Omental fat pad (tissue), 4 donors: ENCODE results near the gene TAS2R10. TPM values are rescaled to one million over a fixed set of nuclear protein-coding genes. Genes with fewer than 3 reads are reported as not detected.
"Not testable (repeated sequence)": the region's sequence is repeated elsewhere in the genome, so short reads cannot be mapped to it uniquely, and the experiment has no call there.

Experiments used
- ATAC-seq: fragments of 150-250 bp; one replicate; pipeline ENCODE4 v1.9.1; 2016; ENCODE audit warnings: mild to moderate bottlenecking, moderate library complexity; ENCODE audit not compliant: low FRiP score
- DNase-seq: peaks from one replicate; pipeline ENCODE4 v3.0.0-alpha.2; 2019; ENCODE audit warnings: low spot score
- CTCF ChIP-seq, 3 donors: fragments of 450-650 bp; IDR thresholded peaks; one replicate each; pipeline ENCODE4 v1.5.1; 2016 to 2017; ENCODE audit warnings: antibody characterized with exemption in 3 of 3, mild to moderate bottlenecking in 3 of 3, moderate library complexity in 2 of 3
- total RNA-seq, 4 donors: library from RNA; depleted of rRNA; stranded (reverse); fragments of >200 nt; gene quantifications; one replicate each; pipeline ENCODE4 v1.1.0, GENCODE V29; 2016

Gene TAS2R10
- total RNA-seq, 4 donors from 2014 or later = 0.88 to 1.9 TPM; not detected in 2

- no peak for DNase-seq
- no peak for TF ChIP-seq CTCF (IDR thresholded peaks at IDR 0.05)
- no peak for ATAC-seq
Observed at GRCh38 chr12:10824957-10825356, 1.2 kb downstream of the TAS2R10 start.

GRCh38 chr12:10811883-10812536 lies 14.1 kb downstream of the TAS2R10 start:
- no peak for TF ChIP-seq CTCF (IDR thresholded peaks at IDR 0.05)
- ATAC-seq (no peak), DNase-seq (no peak)

GRCh38 chr12:10810068-10810467 lies 16.1 kb downstream of the TAS2R10 start, which contains the start of gene TAS2R9:
TAS2R9 (minus strand) TSS chr12:10810168; CDS start chr12:10810075, 93 bp downstream.
- no peak for DNase-seq
- TF ChIP-seq CTCF (IDR thresholded peaks at IDR 0.05) = no peak
- no peak for ATAC-seq

GRCh38 chr12:10807186-10807585 lies 19.0 kb downstream of the TAS2R10 start, which contains the start of gene TAS2R8:
TAS2R8 (minus strand) TSS chr12:10807286; CDS start chr12:10806980, 306 bp downstream.
- ATAC-seq = no peak
- no peak for DNase-seq
- no peak for TF ChIP-seq CTCF (IDR thresholded peaks at IDR 0.05)

GRCh38 chr12:10802587-10802986 lies 23.6 kb downstream of the TAS2R10 start, which contains the start of gene TAS2R7:
TAS2R7 (minus strand) TSS chr12:10802627; CDS start chr12:10802570, 57 bp downstream.
- DNase-seq = no peak
- no peak for TF ChIP-seq CTCF (IDR thresholded peaks at IDR 0.05)
- ATAC-seq = no peak

- no peak for TF ChIP-seq CTCF (IDR thresholded peaks at IDR 0.05)
- ATAC-seq (no peak), DNase-seq (no peak)
Observed at GRCh38 chr12:10801741-10802140, 24.4 kb downstream of the TAS2R10 start.

- TF ChIP-seq CTCF (IDR thresholded peaks at IDR 0.05) = no peak
- ATAC-seq (no peak), DNase-seq (no peak)
Observed at GRCh38 chr12:10794222-10794621, 31.9 kb downstream of the TAS2R10 start.

GRCh38 chr12:10791769-10792168 lies 34.4 kb downstream of the TAS2R10 start:
- ATAC-seq, DNase-seq: not testable (repeated sequence)
